Gastrocnemius medialis (tissue), 4 donors: Measurements from ENCODE around the gene CAPN13.

Source experiments
- POLR2A ChIP-seq, 2 donors: fragments of 450-650 bp; IDR thresholded peaks; one replicate each; pipeline ENCODE4 v1.6.1; 2017; ENCODE audit warnings: antibody characterized with exemption in 2 of 2, mild to moderate bottlenecking in 2 of 2, moderate library complexity in 2 of 2
- TF ChIP-seq, protein P1 (sequence below), 5 experiments: fragments of 450-650 bp in 3 of 5; fragments of 200-600 bp in 2 of 5; sonication (generic) in 2 of 5; IDR thresholded peaks in 4 of 5; conservative IDR thresholded peaks in 1 of 5; 1 replicate in 4 of 5; 2 replicates in 1 of 5; pipeline ENCODE4 v1.5.1; 2016 to 2019; ENCODE audit warnings: antibody characterized with exemption in 5 of 5, mild to moderate bottlenecking in 3 of 5, moderate library complexity in 3 of 5

DNA sequence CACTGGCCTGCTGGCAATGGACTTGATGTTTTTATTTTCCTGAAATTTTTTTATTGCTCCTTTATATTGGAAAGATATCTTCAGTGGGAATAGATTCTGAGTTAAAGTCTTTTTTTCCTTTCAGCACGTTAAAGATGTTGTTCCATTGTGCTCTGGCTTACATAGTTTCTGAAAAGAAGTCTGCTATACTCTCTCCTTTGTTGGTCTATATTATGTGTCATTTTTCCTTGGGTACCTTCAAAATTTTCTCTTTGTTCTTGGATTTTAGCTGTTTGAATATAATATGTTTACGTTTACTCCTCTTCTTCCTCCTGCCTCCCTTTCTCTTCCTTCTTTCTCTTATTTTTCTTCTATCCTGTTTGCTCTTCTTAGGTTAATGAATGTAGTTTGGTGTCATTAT is 105.5 kb downstream of the CAPN13 start:
- TF ChIP-seq, protein P1, sequence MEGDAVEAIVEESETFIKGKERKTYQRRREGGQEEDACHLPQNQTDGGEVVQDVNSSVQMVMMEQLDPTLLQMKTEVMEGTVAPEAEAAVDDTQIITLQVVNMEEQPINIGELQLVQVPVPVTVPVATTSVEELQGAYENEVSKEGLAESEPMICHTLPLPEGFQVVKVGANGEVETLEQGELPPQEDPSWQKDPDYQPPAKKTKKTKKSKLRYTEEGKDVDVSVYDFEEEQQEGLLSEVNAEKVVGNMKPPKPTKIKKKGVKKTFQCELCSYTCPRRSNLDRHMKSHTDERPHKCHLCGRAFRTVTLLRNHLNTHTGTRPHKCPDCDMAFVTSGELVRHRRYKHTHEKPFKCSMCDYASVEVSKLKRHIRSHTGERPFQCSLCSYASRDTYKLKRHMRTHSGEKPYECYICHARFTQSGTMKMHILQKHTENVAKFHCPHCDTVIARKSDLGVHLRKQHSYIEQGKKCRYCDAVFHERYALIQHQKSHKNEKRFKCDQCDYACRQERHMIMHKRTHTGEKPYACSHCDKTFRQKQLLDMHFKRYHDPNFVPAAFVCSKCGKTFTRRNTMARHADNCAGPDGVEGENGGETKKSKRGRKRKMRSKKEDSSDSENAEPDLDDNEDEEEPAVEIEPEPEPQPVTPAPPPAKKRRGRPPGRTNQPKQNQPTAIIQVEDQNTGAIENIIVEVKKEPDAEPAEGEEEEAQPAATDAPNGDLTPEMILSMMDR (IDR thresholded peaks at IDR 0.05 in 4 of 5, conservative IDR thresholded peaks at IDR 0.05 in 1 of 5), result no peak
- TF ChIP-seq POLR2A (IDR thresholded peaks at IDR 0.05), result no peak
